Measurements from ENCODE around the gene COMMD1.

- TF ChIP-seq ZNF274 (IDR thresholded peaks at IDR 0.05; ENCODE audit: low read depth, low read length) (no peak), YY1 (IDR thresholded peaks at IDR 0.05; ENCODE audit: insufficient read depth, insufficient read length) (no peak)
These were observed 79.2 kb downstream of the COMMD1 start for GRCh38 chr2:61984682-61985081.

All from NT2/D1 (cell line).